DND-41 (cell line): ENCODE measurements around the gene KRTAP5-6.

Experiments used
- ATAC-seq: fragments of 200-7000 bp; cut with Tn5 transposase; 3 replicates; pipeline ENCODE4 v1.9.1; 2021; ENCODE audit warnings: low read depth; ENCODE audit not compliant: insufficient read depth
- DNase-seq: peaks from one replicate; pipeline ENCODE4 v3.0.0-alpha.2; 2020
- H2AFZ ChIP-seq: 2 replicates; pipeline ENCODE4 v1.6.0; 2012; ENCODE audit warnings: low read depth, low read length
- H3K27ac ChIP-seq: 2 replicates; pipeline ENCODE4 v1.5.1; 2012; ENCODE audit warnings: low read length, inconsistent platforms
- H3K27me3 ChIP-seq: fragments of 200-600 bp; sonication (generic); 2 replicates; pipeline ENCODE4 v1.6.0; 2012; ENCODE audit warnings: low read length, mild to moderate bottlenecking, inconsistent platforms; ENCODE audit not compliant: insufficient read depth, poor library complexity
- H3K36me3 ChIP-seq: 2 replicates; pipeline ENCODE4 v1.5.1; 2012; ENCODE audit warnings: low read length, inconsistent platforms; ENCODE audit not compliant: insufficient read depth
- H3K4me1 ChIP-seq: 2 replicates; pipeline ENCODE4 v1.5.1; 2012; ENCODE audit warnings: mild to moderate bottlenecking, low read length; ENCODE audit not compliant: insufficient read depth
- H3K4me2 ChIP-seq: 2 replicates; pipeline ENCODE4 v1.6.0; 2012; ENCODE audit warnings: mild to moderate bottlenecking, moderate library complexity, low read length, inconsistent platforms; ENCODE audit not compliant: insufficient read depth
- H3K4me3 ChIP-seq, 2 experiments: fragments of 200-600 bp in 1 of 2; shearing (Covaris generic) in 1 of 2; 2 replicates each; pipeline ENCODE4 v1.5.1; 2012 to 2016; ENCODE audit warnings: inconsistent platforms in 2 of 2, low read length in 2 of 2, mild to moderate bottlenecking in 2 of 2, low read depth in 1 of 2, moderate library complexity in 1 of 2
- H3K79me2 ChIP-seq: 2 replicates; pipeline ENCODE4 v1.6.0; 2012; ENCODE audit warnings: low read length, inconsistent platforms; ENCODE audit not compliant: insufficient read depth
- H3K9ac ChIP-seq: 2 replicates; pipeline ENCODE4 v1.6.0; 2012; ENCODE audit warnings: low read depth, mild to moderate bottlenecking, inconsistent platforms, low read length, moderate library complexity
- H3K9me3 ChIP-seq: 2 replicates; pipeline ENCODE4 v1.5.1; 2012; ENCODE audit warnings: low read length, moderate library complexity, mild to moderate bottlenecking, inconsistent platforms; ENCODE audit not compliant: insufficient read depth, severe bottlenecking
- H4K20me1 ChIP-seq: 2 replicates; pipeline ENCODE4 v1.6.0; 2012; ENCODE audit warnings: low read length; ENCODE audit not compliant: insufficient read depth
- EZH2 ChIP-seq: IDR thresholded peaks from 3 replicates; pipeline ENCODE4 v1.6.1; 2012; ENCODE audit warnings: borderline replicate concordance, low read depth, mild to moderate bottlenecking, moderate library complexity, low read length, inconsistent platforms; ENCODE audit not compliant: severe bottlenecking
- TF ChIP-seq, protein P1 (sequence below): IDR thresholded peaks from 2 replicates; pipeline ENCODE4 v1.5.1; 2012; ENCODE audit warnings: borderline replicate concordance, low read length, moderate library complexity, mild to moderate bottlenecking; ENCODE audit not compliant: poor library complexity, severe bottlenecking; ENCODE audit errors: extremely low read depth

Gene KRTAP5-6

DNA sequence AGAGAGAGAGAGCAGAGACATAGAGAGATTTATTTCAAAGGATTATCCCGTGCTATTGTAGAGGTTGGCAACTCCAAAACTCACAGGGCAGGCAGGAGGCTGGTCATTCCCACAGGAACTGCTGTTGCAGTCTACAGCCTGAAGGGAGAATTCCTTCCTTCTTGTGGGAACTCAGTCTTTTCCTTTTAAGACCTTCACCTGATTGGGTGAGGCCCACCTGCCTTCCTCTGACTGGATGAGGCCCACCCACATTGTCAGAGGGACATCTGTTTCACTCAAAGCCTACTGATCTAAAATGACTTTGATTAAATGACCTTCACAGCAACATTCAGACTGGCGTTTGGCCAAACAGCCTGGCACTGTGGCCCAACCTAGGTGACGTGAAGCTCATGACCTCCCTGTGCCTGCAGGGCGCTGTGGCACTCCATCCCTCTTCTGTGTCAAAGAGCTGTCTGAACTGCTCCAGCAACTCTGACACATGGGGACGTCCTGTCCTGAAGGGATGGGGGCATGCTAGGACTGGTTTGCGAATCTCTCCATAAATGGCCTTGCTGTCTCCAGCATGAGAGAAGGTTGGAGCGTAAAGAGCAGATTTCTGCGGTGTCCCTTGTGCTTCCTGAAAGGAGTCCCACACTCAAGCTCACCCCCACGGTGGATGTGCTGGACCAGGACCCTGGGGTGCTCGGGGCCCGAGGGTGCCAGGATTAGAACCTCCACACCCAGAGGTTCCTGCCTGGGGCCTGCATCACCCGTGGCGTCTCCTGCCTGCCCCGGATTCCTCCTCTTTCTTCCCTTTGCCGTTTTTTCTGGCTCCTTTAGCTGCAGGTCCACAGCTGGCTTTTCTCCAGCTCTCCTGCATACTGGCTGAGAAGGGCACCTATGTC lies 46.7 kb upstream of the KRTAP5-6 start:
- H3K9ac ChIP-seq, result no peak overlapping the region
- H3K36me3 ChIP-seq, result no peaks in the 10 kb centered on the region
- no peaks in the 10 kb centered on the region for H3K9me3 ChIP-seq
- H3K27ac ChIP-seq, result no peak overlapping the region
- H4K20me1 ChIP-seq, result 0 out of 2 replicates have a peak, but pooled peaks cover 7% of the 10 kb centered on the region
- no peak overlapping the region for H3K4me2 ChIP-seq
- no peak overlapping the region for H3K4me3 ChIP-seq
- H2AFZ ChIP-seq, result no peak overlapping the region
- 0 out of 2 replicates have a peak, but pooled peaks cover 4% of the 10 kb centered on the region for H3K4me1 ChIP-seq
- no peak for DNase-seq
- TF ChIP-seq, protein P1, sequence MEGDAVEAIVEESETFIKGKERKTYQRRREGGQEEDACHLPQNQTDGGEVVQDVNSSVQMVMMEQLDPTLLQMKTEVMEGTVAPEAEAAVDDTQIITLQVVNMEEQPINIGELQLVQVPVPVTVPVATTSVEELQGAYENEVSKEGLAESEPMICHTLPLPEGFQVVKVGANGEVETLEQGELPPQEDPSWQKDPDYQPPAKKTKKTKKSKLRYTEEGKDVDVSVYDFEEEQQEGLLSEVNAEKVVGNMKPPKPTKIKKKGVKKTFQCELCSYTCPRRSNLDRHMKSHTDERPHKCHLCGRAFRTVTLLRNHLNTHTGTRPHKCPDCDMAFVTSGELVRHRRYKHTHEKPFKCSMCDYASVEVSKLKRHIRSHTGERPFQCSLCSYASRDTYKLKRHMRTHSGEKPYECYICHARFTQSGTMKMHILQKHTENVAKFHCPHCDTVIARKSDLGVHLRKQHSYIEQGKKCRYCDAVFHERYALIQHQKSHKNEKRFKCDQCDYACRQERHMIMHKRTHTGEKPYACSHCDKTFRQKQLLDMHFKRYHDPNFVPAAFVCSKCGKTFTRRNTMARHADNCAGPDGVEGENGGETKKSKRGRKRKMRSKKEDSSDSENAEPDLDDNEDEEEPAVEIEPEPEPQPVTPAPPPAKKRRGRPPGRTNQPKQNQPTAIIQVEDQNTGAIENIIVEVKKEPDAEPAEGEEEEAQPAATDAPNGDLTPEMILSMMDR, result no peak
- ATAC-seq, result no peak
- H3K27me3 ChIP-seq, result no peaks in the 10 kb centered on the region
- H3K79me2 ChIP-seq, result no peaks in the 10 kb centered on the region

DNA sequence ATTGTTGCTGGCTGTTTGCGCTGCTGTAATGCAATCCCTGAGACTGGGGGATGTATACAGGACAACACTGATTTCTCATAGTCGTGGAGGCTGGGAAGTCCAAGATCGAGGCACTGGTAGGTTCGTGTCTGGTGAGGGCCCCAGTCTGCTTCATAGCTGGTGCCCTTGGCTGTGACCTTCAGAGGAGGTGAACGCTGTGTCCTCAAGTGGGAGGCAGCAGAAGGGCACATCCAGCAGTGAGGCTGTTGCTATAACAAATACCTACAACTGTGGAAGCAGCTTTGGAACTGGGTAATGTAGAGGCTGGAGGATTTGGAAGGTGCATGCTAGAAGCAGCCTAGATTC lies 46.1 kb upstream of the KRTAP5-6 start:
- Histone ChIP-seq H3K9ac (no peak overlapping the region), H3K4me1 (0 out of 2 replicates have a peak, but pooled peaks cover 4% of the 10 kb centered on the region), H3K27me3 (no peaks in the 10 kb centered on the region), H2AFZ (no peak overlapping the region), H3K9me3 (no peaks in the 10 kb centered on the region), H3K27ac (no peak overlapping the region), H3K4me3 (no peak overlapping the region), H3K36me3 (no peaks in the 10 kb centered on the region), H4K20me1 (0 out of 2 replicates have a peak, but pooled peaks cover 7% of the 10 kb centered on the region), H3K4me2 (no peak overlapping the region), H3K79me2 (no peaks in the 10 kb centered on the region)
- no peak for ATAC-seq
- no peak for DNase-seq
- no peak for TF ChIP-seq EZH2
- TF ChIP-seq, protein P1, result no peak

DNA sequence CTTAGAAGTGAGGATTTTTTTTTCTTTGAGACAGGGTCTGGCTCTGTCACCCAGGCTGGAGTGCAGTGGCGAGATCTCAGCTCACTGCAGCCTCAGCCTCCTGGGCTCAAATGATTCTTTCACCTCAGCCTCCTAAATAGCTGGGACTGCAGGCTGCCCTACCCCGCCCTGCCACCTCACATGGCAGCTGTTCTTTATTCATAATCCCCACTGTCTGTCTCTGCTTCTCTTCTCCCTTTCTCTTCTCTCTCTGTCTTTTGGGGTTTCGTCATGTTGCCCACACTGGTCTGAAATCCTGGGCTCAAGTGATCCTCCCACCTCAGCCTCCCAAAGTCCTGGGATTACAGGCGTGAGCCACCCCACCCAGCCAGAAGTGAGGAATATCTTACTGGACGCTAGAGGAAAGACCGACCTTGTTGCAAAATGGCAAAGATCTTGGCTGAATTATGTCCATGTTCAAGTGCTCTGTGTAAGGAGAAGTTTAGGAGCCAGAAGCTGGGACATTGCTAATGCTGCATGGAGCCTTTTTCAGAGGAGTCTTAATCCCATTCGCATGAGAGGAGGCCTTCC lies 45.5 kb upstream of the KRTAP5-6 start:
- H3K4me2 ChIP-seq, result no peak overlapping the region
- no peaks in the 10 kb centered on the region for H3K27me3 ChIP-seq
- H3K79me2 ChIP-seq, result no peaks in the 10 kb centered on the region
- ATAC-seq (no peak), DNase-seq (no peak)
- H2AFZ ChIP-seq, result no peak overlapping the region
- no peak overlapping the region for H3K27ac ChIP-seq
- 0 out of 2 replicates have a peak, but pooled peaks cover 7% of the 10 kb centered on the region for H4K20me1 ChIP-seq
- no peaks in the 10 kb centered on the region for H3K9me3 ChIP-seq
- H3K4me1 ChIP-seq, result 0 out of 2 replicates have a peak, but pooled peaks cover 4% of the 10 kb centered on the region
- H3K9ac ChIP-seq, result no peak overlapping the region
- H3K4me3 ChIP-seq, result no peak overlapping the region
- no peaks in the 10 kb centered on the region for H3K36me3 ChIP-seq
- no peak for TF ChIP-seq EZH2
- TF ChIP-seq, protein P1, result no peak
